IMR-90 (cell line): ENCODE measurements around the gene CASK. TPM values are rescaled to one million over a fixed set of nuclear protein-coding genes. Genes with fewer than 3 reads are reported as not detected.

Experiments used
- ATAC-seq: fragments of 200-7000 bp; cut with Tn5 transposase; 2 replicates; pipeline ENCODE4 v1.9.1; 2020; ENCODE audit warnings: low read depth, mild to moderate bottlenecking, moderate library complexity
- BruUV-seq: library from RNA; stranded (reverse); fragments of 400-500 nt; replicated peaks from 2 replicates; lab custom pipeline; 2021; lab: Mats Ljungman, UMichigan
- CTCF ChIA-PET: fragments of 300-600 bp; formaldehyde crosslinking; extraction: SDS; loops from one replicate; lab custom pipeline; 2021; ENCODE audit warnings: antibody characterized with exemption; lab: Yijun Ruan, JAX
- POLR2A ChIA-PET: fragments of 300-600 bp; sonication (Branson Sonifier 250); formaldehyde crosslinking; loops from one replicate; lab custom pipeline; 2022; ENCODE audit warnings: antibody characterized with exemption; ENCODE audit not compliant: unreplicated experiment; lab: Charles Lee
- DNase-seq: peaks from one replicate; pipeline ENCODE4 v3.0.0; 2013
- H2AFZ ChIP-seq: replicated peaks from 2 replicates; pipeline ENCODE3; 2013; ENCODE audit warnings: low read length, mild to moderate bottlenecking; ENCODE audit not compliant: poor library complexity
- H2AK5ac ChIP-seq: 2 replicates; pipeline ENCODE4 v1.6.1; 2013; ENCODE audit warnings: low read depth, low read length, inconsistent platforms
- H2AK9ac ChIP-seq: replicated peaks from 2 replicates; pipeline ENCODE3; 2013; ENCODE audit warnings: mild to moderate bottlenecking, low read depth, low read length, moderate library complexity; ENCODE audit not compliant: poor library complexity
- H2BK120ac ChIP-seq: 2 replicates; pipeline ENCODE4 v1.6.1; 2013; ENCODE audit warnings: low read depth, low read length, inconsistent platforms
- H2BK15ac ChIP-seq: 3 replicates; pipeline ENCODE4 v1.6.1; 2013; ENCODE audit warnings: low read depth, low read length, inconsistent platforms
- H2BK20ac ChIP-seq: 2 replicates; pipeline ENCODE4 v1.6.1; 2013; ENCODE audit warnings: low read depth, mild to moderate bottlenecking, inconsistent platforms, low read length, moderate library complexity
- H2BK5ac ChIP-seq: 2 replicates; pipeline ENCODE4 v1.6.1; 2013; ENCODE audit warnings: mild to moderate bottlenecking, low read depth, low read length, inconsistent platforms; ENCODE audit not compliant: poor library complexity, severe bottlenecking
- H3K14ac ChIP-seq: replicated peaks from 2 replicates; pipeline ENCODE4 v1.6.1; 2013; ENCODE audit warnings: low read depth, low read length, inconsistent platforms
- H3K18ac ChIP-seq: 2 replicates; pipeline ENCODE4 v1.6.1; 2013; ENCODE audit warnings: low read depth, low read length, control low read depth
- H3K23ac ChIP-seq: 2 replicates; pipeline ENCODE4 v1.6.1; 2013; ENCODE audit warnings: low read depth, low read length, inconsistent platforms
- H3K27ac ChIP-seq: 2 replicates; pipeline ENCODE4 v1.5.1; 2013; ENCODE audit warnings: mild to moderate bottlenecking, control low read depth, low read length; ENCODE audit not compliant: insufficient read depth
- H3K27me3 ChIP-seq: 2 replicates; pipeline ENCODE4 v1.6.1; 2013; ENCODE audit warnings: low read length; ENCODE audit not compliant: control insufficient read depth, insufficient read depth
- H3K36me3 ChIP-seq: 2 replicates; pipeline ENCODE4 v1.6.1; 2013; ENCODE audit warnings: low read length, mixed read lengths; ENCODE audit not compliant: control insufficient read depth, insufficient read depth
- H3K4ac ChIP-seq: 2 replicates; pipeline ENCODE4 v1.6.1; 2013; ENCODE audit warnings: low read depth, low read length, inconsistent platforms
- H3K4me1 ChIP-seq: 2 replicates; pipeline ENCODE4 v1.6.1; 2013; ENCODE audit warnings: low read length, mixed read lengths; ENCODE audit not compliant: control insufficient read depth, insufficient read depth
- H3K4me2 ChIP-seq: 2 replicates; pipeline ENCODE4 v1.6.1; 2013; ENCODE audit warnings: low read depth, mild to moderate bottlenecking, control low read depth, low read length, moderate library complexity
- H3K4me3 ChIP-seq: 2 replicates; pipeline ENCODE4 v1.5.1; 2013; ENCODE audit warnings: low read depth, mild to moderate bottlenecking, control low read depth, low read length, moderate library complexity; ENCODE audit not compliant: insufficient read depth
- H3K56ac ChIP-seq: 2 replicates; pipeline ENCODE4 v1.6.1; 2013; ENCODE audit warnings: low read length, inconsistent platforms; ENCODE audit not compliant: insufficient read depth; ENCODE audit errors: extremely low read depth
- H3K79me1 ChIP-seq, 2 experiments: 2 replicates each; pipeline ENCODE4 v1.6.1; 2013; ENCODE audit warnings: low read length in 2 of 2, inconsistent platforms in 1 of 2, low read depth in 1 of 2
- H3K9ac ChIP-seq: 2 replicates; pipeline ENCODE4 v1.6.1; 2013; ENCODE audit warnings: low read depth, low read length, control low read depth
- H3K9me1 ChIP-seq: 2 replicates; pipeline ENCODE4 v1.6.1; 2013; ENCODE audit warnings: low read length, inconsistent platforms; ENCODE audit not compliant: insufficient read depth
- H3K9me3 ChIP-seq: 2 replicates; pipeline ENCODE4 v1.6.1; 2013; ENCODE audit warnings: low read length; ENCODE audit not compliant: control insufficient read depth, insufficient read depth
- H4K20me1 ChIP-seq: 2 replicates; pipeline ENCODE4 v1.6.1; 2013; ENCODE audit warnings: low read length, inconsistent platforms; ENCODE audit not compliant: insufficient read depth
- H4K5ac ChIP-seq: 2 replicates; pipeline ENCODE4 v1.6.1; 2013; ENCODE audit warnings: mild to moderate bottlenecking, low read depth, low read length, control low read depth
- H4K8ac ChIP-seq, 2 experiments: 2 replicates each; pipeline ENCODE4 v1.6.1; 2013; ENCODE audit warnings: low read depth in 2 of 2, low read length in 2 of 2, control low read depth in 1 of 2, inconsistent platforms in 1 of 2
- H4K91ac ChIP-seq: 2 replicates; pipeline ENCODE4 v1.6.1; 2013; ENCODE audit warnings: low read depth, low read length, inconsistent platforms; ENCODE audit not compliant: insufficient read depth
- BHLHE40 ChIP-seq: fragments of 150-350 bp; IDR thresholded peaks from 2 replicates; pipeline ENCODE4 v1.6.1; 2016; ENCODE audit warnings: mild to moderate bottlenecking, low read depth, low read length
- CEBPB ChIP-seq: IDR thresholded peaks from 2 replicates; pipeline ENCODE4 v1.6.1; 2012; ENCODE audit warnings: low read depth, low read length, improper control_type of control experiment
- CHD1 ChIP-seq: IDR thresholded peaks from 2 replicates; pipeline ENCODE4 v1.6.1; 2012; ENCODE audit warnings: low read depth, low read length, improper control_type of control experiment
- FOS ChIP-seq: fragments of 150-350 bp; IDR thresholded peaks from 2 replicates; pipeline ENCODE4 v1.6.1; 2016; ENCODE audit warnings: low read depth, low read length
- MAFK ChIP-seq: IDR thresholded peaks from 2 replicates; pipeline ENCODE4 v1.6.1; 2012; ENCODE audit warnings: low read depth, low read length, improper control_type of control experiment
- MAZ ChIP-seq: IDR thresholded peaks from 2 replicates; pipeline ENCODE4 v1.6.1; 2012; ENCODE audit warnings: low read depth, mild to moderate bottlenecking, low read length, improper control_type of control experiment, moderate library complexity, borderline replicate concordance
- MXI1 ChIP-seq: IDR thresholded peaks from 2 replicates; pipeline ENCODE4 v1.6.1; 2012; ENCODE audit warnings: low read depth, mild to moderate bottlenecking, low read length, moderate library complexity, borderline replicate concordance
- NFE2L2 ChIP-seq: fragments of 150-350 bp; IDR thresholded peaks from 2 replicates; pipeline ENCODE4 v1.6.1; 2016; ENCODE audit warnings: low read depth, mild to moderate bottlenecking, low read length
- POLR2A ChIP-seq: IDR thresholded peaks from 2 replicates; pipeline ENCODE4 v1.6.1; 2012; ENCODE audit warnings: mild to moderate bottlenecking, low read depth, low read length
- RAD21 ChIP-seq: IDR thresholded peaks from 2 replicates; pipeline ENCODE4 v1.6.1; 2012; ENCODE audit warnings: low read length, improper control_type of control experiment
- RCOR1 ChIP-seq: IDR thresholded peaks from 2 replicates; pipeline ENCODE4 v1.6.1; 2012; ENCODE audit warnings: mild to moderate bottlenecking, low read length, improper control_type of control experiment; ENCODE audit not compliant: insufficient replicate concordance
- RFX5 ChIP-seq: IDR thresholded peaks from 2 replicates; pipeline ENCODE4 v1.8.0; 2012; ENCODE audit warnings: low read depth, mild to moderate bottlenecking, low read length, moderate library complexity
- SMC3 ChIP-seq: fragments of 150-350 bp; IDR thresholded peaks from 2 replicates; pipeline ENCODE4 v1.6.1; 2016; ENCODE audit warnings: low read depth, mild to moderate bottlenecking, antibody characterized with exemption, low read length, moderate library complexity
- WGBS, 2 experiments: methylation state at CpG; one replicate each; pipeline versions ENCODE4 v1.1.5 to v1.1.7; 2013; ENCODE audit warnings: missing lambda C conversion rate in 2 of 2; ENCODE audit not compliant: insufficient read length in 1 of 2; ENCODE audit errors: extremely low coverage in 2 of 2; 5-methylcytosine and 5-hydroxymethylcytosine counted together
- dilution Hi-C: fragments of 300-500 bp; cut with HindIII; formaldehyde crosslinking; loops from one replicate; pipeline ENCODE4 v1.14.3; 2018; ENCODE audit warnings: low sequenced_read_pairs; ENCODE audit not compliant: unreplicated experiment
- in situ Hi-C: fragments of 300-500 bp; cut with MboI; formaldehyde crosslinking; loops from 3 replicates; pipeline ENCODE4 v1.14.3; 2019; ENCODE audit warnings: low sequenced_read_pairs, inconsistent platforms, mixed read lengths
- intact Hi-C: fragments of 100-400 bp; cut with micrococcal nuclease; formaldehyde crosslinking; loops from 2 replicates; pipeline ENCODE4 v1.10.0; 2022
- polyA plus RNA-seq, 3 experiments: library from polyadenylated mRNA; depleted of rRNA; stranded (reverse); fragments of >200 nt; gene quantifications; 2 replicates each; pipeline ENCODE4 v1.2.3, GENCODE V29; 2012; ENCODE audit warnings: low replicate concordance in 1 of 3
- total RNA-seq: library from RNA; depleted of rRNA; stranded (reverse); fragments of >200 nt; gene quantifications from 2 replicates; pipeline ENCODE4 v1.2.3, GENCODE V29; 2012
- TF ChIP-seq, protein P1 (sequence below): conservative IDR thresholded peaks from 2 replicates; pipeline ENCODE4 v1.5.1; 2012; ENCODE audit warnings: mild to moderate bottlenecking, low read depth, low read length, improper control_type of control experiment
- TF ChIP-seq, protein P2 (sequence below): fragments of 150-350 bp; IDR thresholded peaks from 2 replicates; pipeline ENCODE4 v1.6.1; 2016; ENCODE audit warnings: low read depth, mild to moderate bottlenecking, low read length, moderate library complexity, borderline replicate concordance
- TF ChIP-seq, protein P3 (sequence below): fragments of 150-350 bp; IDR thresholded peaks from 2 replicates; pipeline ENCODE4 v1.6.1; 2017; ENCODE audit warnings: mild to moderate bottlenecking, antibody characterized with exemption, low read length, low read depth

Gene CASK
- total and polyA plus RNA-seq, 2 of the 4 experiments (the other 2 are of a cell fraction), result 9.4 to 17.7 TPM

DNA sequence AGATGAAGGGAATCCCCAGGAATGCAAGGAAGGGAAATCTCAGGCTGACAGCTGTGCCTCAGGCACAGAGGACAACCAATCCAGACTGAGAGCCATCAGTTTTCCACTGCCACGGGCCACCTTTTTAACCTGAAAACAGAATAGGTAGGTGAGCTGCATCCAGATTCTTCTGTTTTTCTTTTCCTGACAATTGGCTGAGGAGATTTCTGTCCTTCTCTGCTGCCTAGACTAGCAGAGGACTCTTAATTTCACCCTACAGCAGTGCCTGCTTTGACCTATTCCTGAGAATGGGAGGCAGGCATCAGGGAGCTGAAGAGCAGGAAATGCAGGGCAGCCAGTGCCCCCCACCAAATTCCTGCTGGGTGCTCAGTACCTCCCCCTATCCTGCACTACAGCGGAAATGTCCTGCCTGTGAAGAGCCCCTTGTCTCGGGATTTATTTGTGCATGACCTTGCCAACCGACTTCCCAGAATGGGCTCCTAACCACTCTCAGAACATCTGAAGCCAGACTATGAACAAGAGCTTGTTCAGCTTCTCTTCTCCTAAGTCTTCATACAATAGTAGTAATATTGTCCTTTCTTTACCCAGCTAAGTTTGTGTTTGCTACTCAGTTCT, 65.1 kb downstream of the CASK start:
- no peaks in the 10 kb centered on the region for H3K9me3 ChIP-seq
- no peaks in the 10 kb centered on the region for H3K27me3 ChIP-seq
- no peak overlapping the region for H3K27ac ChIP-seq
- POLR2A ChIA-PET, result no interaction called here
- H3K4me3 ChIP-seq, result no peak overlapping the region
- no TSS peak for BruUV-seq
- no peak overlapping the region for H4K8ac ChIP-seq
- H2BK5ac ChIP-seq, result no peak overlapping the region
- no peaks in the 10 kb centered on the region for H3K4me1 ChIP-seq
- no peak overlapping the region for H2BK20ac ChIP-seq
- H2BK15ac ChIP-seq, result no peak overlapping the region
- intact Hi-C loops, result no loop called here
- no peaks in the 10 kb centered on the region for H3K36me3 ChIP-seq
- CTCF ChIA-PET, result no interaction called here
- no peak overlapping the region for H4K91ac ChIP-seq
- in situ Hi-C loops, result no loop called here
- WGBS, 2 experiments, result no CpG with 5 or more reads among the region's 4 CpGs
- DNase-seq (no peak), ATAC-seq (no peak)
- no peak overlapping the region for H2AK9ac ChIP-seq
- dilution Hi-C loops, result no loop called here
- H3K4me2 ChIP-seq, result no peak overlapping the region
- no peak overlapping the region for H2AFZ ChIP-seq
- no peaks in the 10 kb centered on the region for H3K9me1 ChIP-seq
- H3K56ac ChIP-seq, result no peak overlapping the region
- no peak for TF ChIP-seq SMC3
- TF ChIP-seq, protein P1, sequence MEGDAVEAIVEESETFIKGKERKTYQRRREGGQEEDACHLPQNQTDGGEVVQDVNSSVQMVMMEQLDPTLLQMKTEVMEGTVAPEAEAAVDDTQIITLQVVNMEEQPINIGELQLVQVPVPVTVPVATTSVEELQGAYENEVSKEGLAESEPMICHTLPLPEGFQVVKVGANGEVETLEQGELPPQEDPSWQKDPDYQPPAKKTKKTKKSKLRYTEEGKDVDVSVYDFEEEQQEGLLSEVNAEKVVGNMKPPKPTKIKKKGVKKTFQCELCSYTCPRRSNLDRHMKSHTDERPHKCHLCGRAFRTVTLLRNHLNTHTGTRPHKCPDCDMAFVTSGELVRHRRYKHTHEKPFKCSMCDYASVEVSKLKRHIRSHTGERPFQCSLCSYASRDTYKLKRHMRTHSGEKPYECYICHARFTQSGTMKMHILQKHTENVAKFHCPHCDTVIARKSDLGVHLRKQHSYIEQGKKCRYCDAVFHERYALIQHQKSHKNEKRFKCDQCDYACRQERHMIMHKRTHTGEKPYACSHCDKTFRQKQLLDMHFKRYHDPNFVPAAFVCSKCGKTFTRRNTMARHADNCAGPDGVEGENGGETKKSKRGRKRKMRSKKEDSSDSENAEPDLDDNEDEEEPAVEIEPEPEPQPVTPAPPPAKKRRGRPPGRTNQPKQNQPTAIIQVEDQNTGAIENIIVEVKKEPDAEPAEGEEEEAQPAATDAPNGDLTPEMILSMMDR, result no peak
- TF ChIP-seq MXI1, result no peak
- no peak for TF ChIP-seq NFE2L2
- TF ChIP-seq RFX5, result no peak
- no peak for TF ChIP-seq BHLHE40
- TF ChIP-seq RAD21, result no peak
- no peak for TF ChIP-seq RCOR1
- TF ChIP-seq, protein P2, sequence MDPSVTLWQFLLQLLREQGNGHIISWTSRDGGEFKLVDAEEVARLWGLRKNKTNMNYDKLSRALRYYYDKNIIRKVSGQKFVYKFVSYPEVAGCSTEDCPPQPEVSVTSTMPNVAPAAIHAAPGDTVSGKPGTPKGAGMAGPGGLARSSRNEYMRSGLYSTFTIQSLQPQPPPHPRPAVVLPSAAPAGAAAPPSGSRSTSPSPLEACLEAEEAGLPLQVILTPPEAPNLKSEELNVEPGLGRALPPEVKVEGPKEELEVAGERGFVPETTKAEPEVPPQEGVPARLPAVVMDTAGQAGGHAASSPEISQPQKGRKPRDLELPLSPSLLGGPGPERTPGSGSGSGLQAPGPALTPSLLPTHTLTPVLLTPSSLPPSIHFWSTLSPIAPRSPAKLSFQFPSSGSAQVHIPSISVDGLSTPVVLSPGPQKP, result no peak
- TF ChIP-seq, protein P3, sequence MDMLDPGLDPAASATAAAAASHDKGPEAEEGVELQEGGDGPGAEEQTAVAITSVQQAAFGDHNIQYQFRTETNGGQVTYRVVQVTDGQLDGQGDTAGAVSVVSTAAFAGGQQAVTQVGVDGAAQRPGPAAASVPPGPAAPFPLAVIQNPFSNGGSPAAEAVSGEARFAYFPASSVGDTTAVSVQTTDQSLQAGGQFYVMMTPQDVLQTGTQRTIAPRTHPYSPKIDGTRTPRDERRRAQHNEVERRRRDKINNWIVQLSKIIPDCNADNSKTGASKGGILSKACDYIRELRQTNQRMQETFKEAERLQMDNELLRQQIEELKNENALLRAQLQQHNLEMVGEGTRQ, result no peak
- TF ChIP-seq FOS, result no peak
- no peak for TF ChIP-seq MAFK
- TF ChIP-seq CEBPB, result no peak
- TF ChIP-seq MAZ, result no peak
- no peak for TF ChIP-seq CHD1
- TF ChIP-seq POLR2A, result no peak
- H2BK120ac ChIP-seq, result no peak overlapping the region
- no peak overlapping the region for H3K23ac ChIP-seq
- 0 out of 2 replicates have a peak, but pooled peaks cover 7% of the 10 kb centered on the region for H4K20me1 ChIP-seq
- no peak overlapping the region for H3K4ac ChIP-seq
- H4K5ac ChIP-seq, result no peak overlapping the region
- no peak overlapping the region for H2AK5ac ChIP-seq
- no peak overlapping the region for H3K14ac ChIP-seq
- H3K79me1 ChIP-seq, result peaks cover 3 to 4% of the 10 kb centered on the region in 2 experiments; a peak in 2 of 4 replicates
- no peak overlapping the region for H3K18ac ChIP-seq
- no peak overlapping the region for H3K9ac ChIP-seq
